WTC11 (cell line): ENCODE results near the gene HIC1.

Source experiments
- CTCF ChIP-seq: fragments of 200-600 bp; IDR thresholded peaks from 2 replicates; pipeline ENCODE4 v1.8.0; 2022; ENCODE audit warnings: antibody characterized with exemption
- E2F4 ChIP-seq: sonication (generic); formaldehyde crosslinking; IDR thresholded peaks from 2 replicates; pipeline ENCODE4 v1.8.1; 2022; ENCODE audit warnings: low read depth, mild to moderate bottlenecking, moderate library complexity, missing genetic modification reagents, borderline replicate concordance
- ELF4 ChIP-seq: sonication (generic); formaldehyde crosslinking; IDR thresholded peaks from 2 replicates; pipeline ENCODE4 v1.8.1; 2022; ENCODE audit warnings: low read depth, mild to moderate bottlenecking, moderate library complexity, missing genetic modification reagents
- MAX ChIP-seq: sonication (generic); formaldehyde crosslinking; IDR thresholded peaks from 2 replicates; pipeline ENCODE4 v1.8.0; 2022; ENCODE audit warnings: mild to moderate bottlenecking, missing genetic modification reagents
- TCF7 ChIP-seq: sonication (generic); formaldehyde crosslinking; IDR thresholded peaks from 2 replicates; pipeline ENCODE4 v1.8.0; 2022; ENCODE audit warnings: mild to moderate bottlenecking, low read depth, missing genetic modification reagents, moderate library complexity
- TEAD4 ChIP-seq: sonication (generic); formaldehyde crosslinking; IDR thresholded peaks from 2 replicates; pipeline ENCODE4 v1.8.0; 2022; ENCODE audit warnings: mild to moderate bottlenecking, missing genetic modification reagents
- USF2 ChIP-seq: sonication (generic); formaldehyde crosslinking; IDR thresholded peaks from 2 replicates; pipeline ENCODE4 v1.8.1; 2023; ENCODE audit warnings: mild to moderate bottlenecking, missing genetic modification reagents, moderate library complexity
- ZNF121 ChIP-seq: sonication (generic); formaldehyde crosslinking; IDR thresholded peaks from 2 replicates; pipeline ENCODE4 v1.8.0; 2023; ENCODE audit warnings: missing genetic modification reagents

GRCh38 chr17:2106308-2106955, 51.5 kb downstream of the HIC1 start:
- TF ChIP-seq USF2 (CRISPR knock-in tag), result no peak
- TF ChIP-seq TEAD4 (CRISPR knock-in tag), result no peak
- TF ChIP-seq CTCF, result no peak
- no peak for TF ChIP-seq ELF4
- TF ChIP-seq MAX (CRISPR knock-in tag), result no peak
- no peak for TF ChIP-seq ZNF121
- no peak for TF ChIP-seq E2F4 (CRISPR knock-in tag)
- TF ChIP-seq TCF7, result no peak
